AG04450 (cell line): ENCODE results near the gene NSD1. TPM values are rescaled to one million over a fixed set of nuclear protein-coding genes. Genes with fewer than 3 reads are reported as not detected.
"Not testable (repeated sequence)": the region's sequence is repeated elsewhere in the genome, so short reads cannot be mapped to it uniquely, and the experiment has no call there.

Experiments used
- CTCF ChIA-PET: fragments of 300-600, 350-600 bp; formaldehyde crosslinking; extraction: SDS; loops from one replicate; lab custom pipeline; 2022; ENCODE audit warnings: antibody characterized with exemption, inconsistent platforms; lab: Charles Lee
- POLR2A ChIA-PET: fragments of 350-600 bp; formaldehyde crosslinking; extraction: SDS; loops from one replicate; lab custom pipeline; 2021; ENCODE audit warnings: antibody characterized with exemption, inconsistent platforms; lab: Yijun Ruan, JAX
- DNase-seq: peaks from one replicate; pipeline ENCODE4 v3.0.0-alpha.2; 2011; ENCODE audit warnings: low read depth, low spot score
- H3K27ac ChIP-seq: one replicate; pipeline ENCODE4 v1.5.1; 2012; ENCODE audit warnings: low read depth, low read length, control low read depth
- H3K27me3 ChIP-seq: one replicate; pipeline ENCODE4 v1.6.0; 2012; ENCODE audit warnings: low read length; ENCODE audit not compliant: control insufficient read depth, insufficient read depth
- H3K4me3 ChIP-seq: 2 replicates; pipeline ENCODE4 v1.5.1; 2011; ENCODE audit warnings: mild to moderate bottlenecking, low read depth, low read length, control low read depth
- H3K9me3 ChIP-seq: 2 replicates; pipeline ENCODE4 v1.5.1; 2012; ENCODE audit warnings: low read length; ENCODE audit not compliant: control insufficient read depth, insufficient read depth
- CTCF ChIP-seq: IDR thresholded peaks from 2 replicates; pipeline ENCODE4 v1.5.1; 2011; ENCODE audit warnings: low read depth, low read length, control low read depth, inconsistent platforms
- polyA plus RNA-seq: library from polyadenylated mRNA; depleted of rRNA; stranded (reverse); fragments of >200 nt; gene quantifications from 2 replicates; pipeline ENCODE4 v1.2.3, GENCODE V29; 2011

NSD1 gene
- polyA plus RNA-seq, 1 experiment: 33.4 TPM

DNA sequence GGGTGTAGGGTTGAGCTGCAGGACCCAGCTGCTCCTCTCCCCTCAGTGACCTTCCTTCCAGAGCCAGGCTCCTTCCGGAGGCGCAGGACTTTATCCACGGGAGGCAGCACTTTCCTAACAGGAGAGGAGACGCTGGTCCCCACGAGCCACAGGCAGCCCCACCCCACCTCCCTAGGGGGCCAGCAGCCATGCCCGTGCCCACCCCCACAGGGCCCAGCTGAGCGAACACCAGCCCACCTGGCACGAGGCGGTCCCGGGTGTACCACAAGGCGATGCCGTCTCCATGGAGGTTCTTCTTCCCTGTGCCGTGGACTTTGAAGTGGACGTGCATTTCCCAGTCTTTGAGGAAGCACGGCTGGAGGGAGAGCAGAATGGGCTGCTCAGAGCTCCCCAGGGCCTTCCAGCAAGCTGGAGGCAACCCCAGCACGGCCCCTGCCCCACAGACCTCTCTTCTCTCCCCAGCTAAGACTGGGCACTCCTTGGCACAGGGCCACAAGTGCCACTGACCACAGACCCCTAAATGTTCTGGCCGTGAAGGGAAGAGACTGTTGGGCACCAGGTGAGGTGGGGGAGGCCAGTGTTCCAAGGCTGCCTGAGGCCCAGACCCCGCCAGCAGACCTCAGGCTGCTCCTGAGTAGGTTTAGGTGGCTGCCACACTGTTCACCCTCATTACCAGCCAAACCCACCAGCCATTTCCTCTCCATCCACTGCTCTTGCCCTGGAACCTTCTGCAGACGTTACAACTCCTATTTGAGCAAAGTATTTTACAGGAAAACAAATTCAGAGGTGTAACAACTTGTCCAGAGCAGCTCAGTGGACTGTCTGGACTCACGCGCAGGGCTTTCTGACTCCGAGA lies 204.9 kb downstream of the NSD1 start:
- Histone ChIP-seq H3K27me3 (no peaks in the 10 kb centered on the region), H3K27ac (no peak overlapping the region), H3K4me3 (no peak overlapping the region), H3K9me3 (no peaks in the 10 kb centered on the region; the same call in 1 of the 2 replicates)
- CTCF ChIA-PET: no interaction called here
- POLR2A ChIA-PET: no interaction called here
- no peak for TF ChIP-seq CTCF
- no peak for DNase-seq

DNA sequence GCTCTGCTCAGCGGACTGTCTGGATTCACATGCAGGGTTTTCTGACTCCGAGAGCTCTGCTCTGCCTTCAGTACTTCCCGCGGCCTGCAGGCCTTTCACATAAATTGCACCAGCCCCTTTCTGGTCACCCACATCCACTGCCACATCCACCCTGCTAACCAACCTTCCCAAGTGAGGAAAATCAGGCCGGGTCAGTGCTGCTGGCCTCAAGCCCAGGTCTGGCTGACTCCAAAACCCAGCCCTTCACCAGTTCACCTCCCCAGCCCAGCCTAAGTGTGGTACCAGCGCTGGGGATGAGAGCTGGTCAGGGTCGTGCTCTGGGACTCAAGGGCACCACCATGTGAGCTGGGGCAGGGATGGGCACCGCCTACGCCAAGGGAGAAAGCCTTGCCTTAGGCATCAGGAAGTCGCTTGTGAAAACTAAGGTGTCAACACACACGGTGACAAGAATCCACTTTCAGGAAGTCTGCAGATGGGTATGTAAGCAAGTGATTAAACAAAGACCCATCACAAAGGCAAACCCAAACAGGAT lies 205.6 kb downstream of the NSD1 start:
- POLR2A ChIA-PET: no interaction called here
- H3K27ac ChIP-seq: no peak overlapping the region
- H3K9me3 ChIP-seq: no peaks in the 10 kb centered on the region; the same call in 1 of the 2 replicates
- no peak overlapping the region for H3K4me3 ChIP-seq
- CTCF ChIA-PET: no interaction called here
- no peak for DNase-seq
- TF ChIP-seq CTCF: no peak
- no peaks in the 10 kb centered on the region for H3K27me3 ChIP-seq

DNA sequence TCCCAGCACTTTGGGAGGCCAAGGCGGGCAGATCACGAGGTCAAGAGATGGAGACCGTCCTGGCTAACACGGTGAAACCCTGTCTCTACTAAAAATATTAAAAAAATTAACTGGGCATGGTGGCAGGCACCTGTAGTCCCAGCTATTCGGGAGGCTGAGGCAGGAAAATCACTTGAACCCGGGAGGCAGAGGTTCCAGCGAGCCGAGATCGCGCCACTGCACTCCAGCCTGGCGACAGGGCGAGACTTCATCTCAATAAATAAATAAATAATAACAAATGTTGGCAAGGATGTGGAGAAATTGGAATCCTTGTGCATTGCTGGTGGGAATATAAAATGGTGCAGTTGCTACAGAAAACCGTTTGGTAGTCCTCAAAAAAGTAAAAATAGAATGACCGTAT lies 209.4 kb downstream of the NSD1 start:
- CTCF ChIA-PET: interaction anchor here (1.4 kb wide), 1 partner anchor 28 kb away, joined by 4 read pairs; no protein-coding TSS in a partner anchor
- H3K27ac ChIP-seq, DNase-seq, POLR2A ChIA-PET, H3K27me3 ChIP-seq, H3K9me3 ChIP-seq, H3K4me3 ChIP-seq: not testable (repeated sequence)

- no peak for TF ChIP-seq CTCF
- no peak overlapping the region for H3K4me3 ChIP-seq
- ChIA-PET POLR2A (no interaction called here), CTCF (interaction anchor here (0.9 kb wide), 1 partner anchor 58 kb away, joined by 3 read pairs; no protein-coding TSS in a partner anchor)
- no peak for DNase-seq
- H3K27me3 ChIP-seq: no peaks in the 10 kb centered on the region
- no peaks in the 10 kb centered on the region for H3K9me3 ChIP-seq
- no peak overlapping the region for H3K27ac ChIP-seq
These were observed 210.2 kb downstream of the NSD1 start for GRCh38 chr5:177343777-177344176.

DNA sequence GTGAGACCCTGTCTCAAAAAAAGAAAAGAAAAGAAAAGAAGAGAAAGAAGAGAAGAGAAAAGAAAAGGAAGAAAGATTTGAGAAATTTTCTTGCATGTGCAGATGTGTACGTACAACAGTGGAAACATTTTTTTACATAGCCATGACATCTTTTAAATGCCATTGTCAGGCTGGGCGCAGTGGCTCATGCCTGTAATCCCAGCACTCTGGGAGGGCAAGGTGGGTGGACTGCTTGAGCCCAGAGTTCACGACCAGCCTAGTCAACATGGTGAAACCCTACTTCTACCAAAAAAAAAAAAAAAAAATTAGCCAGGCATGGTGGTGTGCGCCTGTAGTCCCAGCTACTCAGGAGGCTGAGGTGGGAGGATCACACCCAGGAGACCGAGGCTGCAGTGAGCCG lies 211.3 kb downstream of the NSD1 start:
- H3K4me3 ChIP-seq: no peak overlapping the region
- no peak overlapping the region for H3K27ac ChIP-seq
- no peak for TF ChIP-seq CTCF
- H3K27me3 ChIP-seq: no peaks in the 10 kb centered on the region
- no peaks in the 10 kb centered on the region for H3K9me3 ChIP-seq
- no peak for DNase-seq
- POLR2A ChIA-PET: interaction anchor here (0.7 kb wide), 2 partner anchors 15 to 164 kb away, joined by 3 read pairs; no protein-coding TSS in a partner anchor
- CTCF ChIA-PET: interaction anchor here (0.6 to 1.1 kb wide), 3 partner anchors 15 to 231 kb away, joined by 3 to 4 read pairs (median 3); no protein-coding TSS in a partner anchor
